ENCODE results near the gene ETS2. TPM values are rescaled to one million over a fixed set of nuclear protein-coding genes. Genes with fewer than 3 reads are reported as not detected.

The ETS2 gene
- total RNA-seq, 1 experiment from 2014 or later = 49.9 TPM

GRCh38 chr21:38832664-38833063, 26.9 kb downstream of the ETS2 start:
- no peak overlapping the region for H3K27ac Mint-ChIP-seq (ENCODE audit: unreplicated experiment)
- TF ChIP-seq CTCF (IDR thresholded peaks at IDR 0.05; ENCODE audit: unreplicated experiment) = no peak
- no TSS peak for BruUV-seq (replicated peaks)
- no peak for DNase-seq
- no peak overlapping the region for H3K4me3 Mint-ChIP-seq (ENCODE audit: low read depth, unreplicated experiment)
- intact Hi-C loops (cut with micrococcal nuclease; ENCODE audit: unreplicated experiment) = loop anchor here (5.0 kb wide), 1 partner anchor 80 kb away; no protein-coding TSS in a partner anchor
- H3K27me3 Mint-ChIP-seq (ENCODE audit: unreplicated experiment) = no peaks in the 10 kb centered on the region
- CTCF ChIA-PET = interaction anchor here (1.5 kb wide), 1 partner anchor 56 kb away, joined by 3 read pairs; no protein-coding TSS in a partner anchor
- H3K36me3 Mint-ChIP-seq (ENCODE audit: insufficient read depth, unreplicated experiment) = peaks cover 15% of the 10 kb centered on the region
- H3K9me3 Mint-ChIP-seq (ENCODE audit: low read depth, unreplicated experiment) = no peaks in the 10 kb centered on the region
- H3K4me1 Mint-ChIP-seq (ENCODE audit: low read depth, unreplicated experiment) = peaks cover 22% of the 10 kb centered on the region

GRCh38 chr21:38833117-38833516, 27.4 kb downstream of the ETS2 start:
- Mint-ChIP-seq H3K27ac (ENCODE audit: unreplicated experiment) (no peak overlapping the region), H3K27me3 (ENCODE audit: unreplicated experiment) (no peaks in the 10 kb centered on the region), H3K4me1 (ENCODE audit: low read depth, unreplicated experiment) (peaks cover 22% of the 10 kb centered on the region), H3K9me3 (ENCODE audit: low read depth, unreplicated experiment) (no peaks in the 10 kb centered on the region), H3K4me3 (ENCODE audit: low read depth, unreplicated experiment) (no peak overlapping the region), H3K36me3 (ENCODE audit: insufficient read depth, unreplicated experiment) (peaks cover 15% of the 10 kb centered on the region)
- intact Hi-C loops (cut with micrococcal nuclease; ENCODE audit: unreplicated experiment) = loop anchor here (5.0 kb wide), 1 partner anchor 79 kb away; no protein-coding TSS in a partner anchor
- DNase-seq = no peak
- CTCF ChIA-PET = interaction anchor here (0.7 kb wide), 1 partner anchor 8 kb away, joined by 3 read pairs; no protein-coding TSS in a partner anchor
- no TSS peak for BruUV-seq (replicated peaks)
- no peak for TF ChIP-seq CTCF (IDR thresholded peaks at IDR 0.05; ENCODE audit: unreplicated experiment)

GRCh38 chr21:38834725-38835124, 29.0 kb downstream of the ETS2 start:
- peaks cover 30% of the 10 kb centered on the region for H3K4me1 Mint-ChIP-seq (ENCODE audit: low read depth, unreplicated experiment)
- CTCF ChIA-PET = no interaction called here
- no peaks in the 10 kb centered on the region for H3K9me3 Mint-ChIP-seq (ENCODE audit: low read depth, unreplicated experiment)
- DNase-seq = no peak
- no peak for TF ChIP-seq CTCF (IDR thresholded peaks at IDR 0.05; ENCODE audit: unreplicated experiment)
- intact Hi-C loops (cut with micrococcal nuclease; ENCODE audit: unreplicated experiment) = loop anchor here (5.0 kb wide), 1 partner anchor 78 kb away; no protein-coding TSS in a partner anchor
- H3K4me3 Mint-ChIP-seq (ENCODE audit: low read depth, unreplicated experiment) = no peak overlapping the region
- H3K27ac Mint-ChIP-seq (ENCODE audit: unreplicated experiment) = no peak overlapping the region
- peaks cover 15% of the 10 kb centered on the region for H3K36me3 Mint-ChIP-seq (ENCODE audit: insufficient read depth, unreplicated experiment)
- H3K27me3 Mint-ChIP-seq (ENCODE audit: unreplicated experiment) = no peaks in the 10 kb centered on the region
- no TSS peak for BruUV-seq (replicated peaks)

- no TSS peak for BruUV-seq (replicated peaks)
- Mint-ChIP-seq H3K9me3 (ENCODE audit: low read depth, unreplicated experiment) (no peaks in the 10 kb centered on the region), H3K27ac (ENCODE audit: unreplicated experiment) (no peak overlapping the region), H3K27me3 (ENCODE audit: unreplicated experiment) (no peaks in the 10 kb centered on the region), H3K4me3 (ENCODE audit: low read depth, unreplicated experiment) (no peak overlapping the region), H3K36me3 (ENCODE audit: insufficient read depth, unreplicated experiment) (peaks cover 5% of the 10 kb centered on the region), H3K4me1 (ENCODE audit: low read depth, unreplicated experiment) (peaks cover 15% of the 10 kb centered on the region)
- CTCF ChIA-PET = no interaction called here
- DNase-seq = no peak
- TF ChIP-seq CTCF (IDR thresholded peaks at IDR 0.05; ENCODE audit: unreplicated experiment) = no peak
- intact Hi-C loops (cut with micrococcal nuclease; ENCODE audit: unreplicated experiment) = no loop called here
Measured at GRCh38 chr21:38837806-38838461, 32.2 kb downstream of the ETS2 start.

All from Calu3 (cell line).